RWPE2 (cell line): ENCODE data around the gene DIP2C.
"Not testable (repeated sequence)": the region's sequence is repeated elsewhere in the genome, so short reads cannot be mapped to it uniquely, and the experiment has no call there.

Experiments used
- ATAC-seq: fragments of 200-7000 bp; cut with Tn5 transposase; 3 replicates; pipeline ENCODE4 v1.9.1; 2021; ENCODE audit warnings: low read depth
- DNase-seq: peaks from one replicate; pipeline ENCODE4 v3.0.0-alpha.2; 2020; ENCODE audit warnings: low spot score
- H3K27ac ChIP-seq: fragments of 450-650 bp; 2 replicates; pipeline ENCODE4 v1.5.1; 2017; ENCODE audit warnings: mild to moderate bottlenecking; ENCODE audit not compliant: poor library complexity, severe bottlenecking
- H3K27me3 ChIP-seq: fragments of 250-450 bp; sonication (Bioruptor Pico); 2 replicates; pipeline ENCODE4 v1.5.1; 2021; ENCODE audit warnings: mild to moderate bottlenecking, moderate library complexity; ENCODE audit not compliant: insufficient read depth, poor library complexity, severe bottlenecking
- H3K36me3 ChIP-seq: fragments of 250-450 bp; sonication (Bioruptor Pico); 2 replicates; pipeline ENCODE4 v1.5.1; 2020; ENCODE audit warnings: low read depth, mild to moderate bottlenecking, moderate library complexity
- H3K4me1 ChIP-seq: fragments of 250-450 bp; sonication (Bioruptor Pico); 2 replicates; pipeline ENCODE4 v1.5.1; 2021; ENCODE audit warnings: mild to moderate bottlenecking, moderate library complexity; ENCODE audit not compliant: insufficient read depth, poor library complexity, severe bottlenecking
- H3K4me3 ChIP-seq: fragments of 250-450 bp; sonication (Bioruptor Pico); 2 replicates; pipeline ENCODE4 v1.5.1; 2021; ENCODE audit warnings: mild to moderate bottlenecking, moderate library complexity; ENCODE audit not compliant: severe bottlenecking
- H3K9me3 ChIP-seq: fragments of 250-450 bp; sonication (Bioruptor Pico); 2 replicates; pipeline ENCODE4 v1.5.1; 2021; ENCODE audit warnings: mild to moderate bottlenecking, moderate library complexity; ENCODE audit not compliant: severe bottlenecking
- TF ChIP-seq, protein P1 (sequence below): fragments of 450-650 bp; IDR thresholded peaks from one replicate; pipeline ENCODE4 v1.5.1; 2017; ENCODE audit warnings: mild to moderate bottlenecking, moderate library complexity; ENCODE audit not compliant: poor library complexity, severe bottlenecking

Gene DIP2C

DNA sequence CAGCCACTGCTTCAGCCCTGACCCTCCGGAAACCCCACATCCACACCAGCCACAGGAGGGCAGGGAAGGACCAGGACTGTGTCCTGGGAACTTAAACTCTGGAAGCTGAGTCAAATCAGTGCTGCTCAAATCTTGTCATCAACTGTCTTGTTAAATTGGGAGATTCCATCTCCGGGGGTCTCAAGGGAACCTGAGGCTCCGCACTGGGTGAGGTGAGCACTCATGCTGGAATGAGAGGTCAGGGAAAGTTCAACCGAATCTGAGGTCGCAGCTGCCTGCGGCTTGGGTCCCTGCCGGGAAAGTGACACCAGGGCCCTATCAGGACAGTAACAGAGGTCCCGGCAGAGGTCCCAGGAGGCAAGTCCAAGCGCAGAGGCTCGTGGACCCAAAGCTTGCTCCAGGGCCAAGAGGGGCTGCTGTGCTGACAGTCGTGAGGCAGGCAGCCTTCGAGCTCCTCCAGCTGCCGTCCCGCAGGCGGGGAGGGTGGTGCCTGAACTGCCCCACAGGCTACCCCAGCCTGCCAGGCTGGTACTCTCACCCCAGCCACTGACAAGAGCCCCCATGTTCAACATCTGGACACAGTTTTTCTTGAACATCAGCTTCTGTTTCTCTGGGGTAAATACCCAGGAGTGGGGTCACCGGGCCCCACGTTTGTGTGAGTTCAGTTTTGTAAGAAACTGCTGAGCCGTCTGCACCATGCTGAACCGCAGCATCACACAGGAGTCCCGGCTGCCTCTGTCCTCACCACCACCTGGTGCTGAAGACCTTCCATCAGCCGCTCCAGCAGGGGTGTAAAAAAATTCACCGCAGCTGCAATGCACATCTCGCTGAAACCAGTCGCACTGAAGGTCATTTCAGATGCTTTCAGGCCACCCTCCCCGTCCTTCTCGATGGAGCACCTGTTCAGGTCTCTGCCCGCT lies 101.0 kb downstream of the DIP2C start:
- no peak for ATAC-seq
- DNase-seq = no peak
- Histone ChIP-seq H3K4me3 (no peak overlapping the region), H3K9me3 (no peaks in the 10 kb centered on the region), H3K27me3 (no peaks in the 10 kb centered on the region), H3K4me1 (no peaks in the 10 kb centered on the region), H3K36me3 (no peaks in the 10 kb centered on the region), H3K27ac (no peak overlapping the region)
- TF ChIP-seq, protein P1, sequence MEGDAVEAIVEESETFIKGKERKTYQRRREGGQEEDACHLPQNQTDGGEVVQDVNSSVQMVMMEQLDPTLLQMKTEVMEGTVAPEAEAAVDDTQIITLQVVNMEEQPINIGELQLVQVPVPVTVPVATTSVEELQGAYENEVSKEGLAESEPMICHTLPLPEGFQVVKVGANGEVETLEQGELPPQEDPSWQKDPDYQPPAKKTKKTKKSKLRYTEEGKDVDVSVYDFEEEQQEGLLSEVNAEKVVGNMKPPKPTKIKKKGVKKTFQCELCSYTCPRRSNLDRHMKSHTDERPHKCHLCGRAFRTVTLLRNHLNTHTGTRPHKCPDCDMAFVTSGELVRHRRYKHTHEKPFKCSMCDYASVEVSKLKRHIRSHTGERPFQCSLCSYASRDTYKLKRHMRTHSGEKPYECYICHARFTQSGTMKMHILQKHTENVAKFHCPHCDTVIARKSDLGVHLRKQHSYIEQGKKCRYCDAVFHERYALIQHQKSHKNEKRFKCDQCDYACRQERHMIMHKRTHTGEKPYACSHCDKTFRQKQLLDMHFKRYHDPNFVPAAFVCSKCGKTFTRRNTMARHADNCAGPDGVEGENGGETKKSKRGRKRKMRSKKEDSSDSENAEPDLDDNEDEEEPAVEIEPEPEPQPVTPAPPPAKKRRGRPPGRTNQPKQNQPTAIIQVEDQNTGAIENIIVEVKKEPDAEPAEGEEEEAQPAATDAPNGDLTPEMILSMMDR = no peak

DNA sequence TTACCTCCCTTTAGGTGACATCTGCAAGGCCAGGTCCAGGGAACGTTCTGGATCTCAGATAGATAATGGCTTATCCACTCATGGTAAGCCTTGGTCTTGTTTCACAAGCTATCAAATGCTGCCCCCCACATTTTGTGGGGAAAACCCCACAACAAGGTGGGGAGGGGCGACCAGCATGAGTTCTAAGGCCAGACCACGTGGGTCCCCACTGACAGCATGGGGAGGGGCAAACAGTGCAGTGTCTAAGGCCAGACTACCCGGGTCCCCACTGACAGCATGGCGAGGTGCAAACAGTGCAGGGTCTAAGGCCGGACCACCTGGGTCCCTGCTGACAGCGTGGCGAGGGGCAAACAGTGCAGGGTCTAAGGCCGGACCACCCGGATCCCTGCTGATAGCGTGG lies 102.8 kb downstream of the DIP2C start:
- TF ChIP-seq, protein P1 = no peak

DNA sequence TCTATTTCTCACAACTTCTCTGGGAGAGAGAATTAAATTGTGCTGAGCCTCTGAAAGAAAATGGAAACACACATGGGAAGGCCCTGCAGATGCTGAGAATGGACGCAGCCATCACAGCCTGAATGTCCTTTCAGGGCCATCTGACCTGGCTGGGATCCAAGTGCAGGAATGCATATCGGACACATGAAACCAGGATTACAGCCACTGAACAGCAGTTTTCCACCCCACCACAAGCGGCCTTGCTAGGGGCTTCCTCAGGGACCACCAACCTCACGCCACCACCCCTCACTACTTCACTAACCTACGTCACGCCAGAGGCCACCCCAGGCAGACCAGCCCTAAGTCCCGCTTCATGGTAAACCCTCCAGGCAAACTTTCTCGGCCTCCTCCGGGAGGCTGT lies 103.3 kb downstream of the DIP2C start:
- Histone ChIP-seq H3K4me3 (no peak overlapping the region), H3K27me3 (no peaks in the 10 kb centered on the region), H3K4me1 (peaks cover 2% of the 10 kb centered on the region), H3K9me3 (no peaks in the 10 kb centered on the region), H3K36me3 (no peaks in the 10 kb centered on the region), H3K27ac (no peak overlapping the region)
- TF ChIP-seq, protein P1 = no peak
- ATAC-seq (no peak), DNase-seq (no peak)

More for the DNA sequence above, 102.8 kb downstream of the DIP2C start:
- H3K9me3 ChIP-seq = no peaks in the 10 kb centered on the region
- no peak overlapping the region for H3K4me3 ChIP-seq
- no peaks in the 10 kb centered on the region for H3K4me1 ChIP-seq
- no peaks in the 10 kb centered on the region for H3K27me3 ChIP-seq
- no peak overlapping the region for H3K27ac ChIP-seq
- H3K36me3 ChIP-seq = no peaks in the 10 kb centered on the region
- DNase-seq = no peak
- no peak for ATAC-seq

DNA sequence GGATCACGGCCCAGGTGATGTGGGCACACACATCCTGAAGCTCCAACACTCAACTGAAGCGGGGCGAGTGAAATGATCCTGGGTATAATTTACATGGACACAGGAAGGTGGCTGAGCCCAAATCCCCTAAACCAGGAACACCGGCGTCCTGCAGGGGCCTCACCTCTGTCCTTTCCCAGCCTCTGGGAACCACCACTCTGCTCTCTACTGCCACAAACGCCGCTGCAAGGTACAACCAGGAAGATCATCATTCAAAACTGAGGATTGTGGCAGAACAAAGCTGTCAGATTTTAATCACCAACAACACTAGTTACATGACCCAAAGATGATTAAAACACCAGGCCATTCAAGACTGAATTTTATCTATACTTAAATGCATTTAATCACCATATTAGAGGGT lies 104.0 kb downstream of the DIP2C start:
- H3K27ac ChIP-seq = no peak overlapping the region
- H3K36me3 ChIP-seq = no peaks in the 10 kb centered on the region
- no peaks in the 10 kb centered on the region for H3K9me3 ChIP-seq
- DNase-seq (peak; percentile 16), ATAC-seq (no peak)
- H3K4me3 ChIP-seq = no peak overlapping the region
- H3K27me3 ChIP-seq = no peaks in the 10 kb centered on the region
- TF ChIP-seq, protein P1 = no peak
- H3K4me1 ChIP-seq = peaks cover 5% of the 10 kb centered on the region

DNA sequence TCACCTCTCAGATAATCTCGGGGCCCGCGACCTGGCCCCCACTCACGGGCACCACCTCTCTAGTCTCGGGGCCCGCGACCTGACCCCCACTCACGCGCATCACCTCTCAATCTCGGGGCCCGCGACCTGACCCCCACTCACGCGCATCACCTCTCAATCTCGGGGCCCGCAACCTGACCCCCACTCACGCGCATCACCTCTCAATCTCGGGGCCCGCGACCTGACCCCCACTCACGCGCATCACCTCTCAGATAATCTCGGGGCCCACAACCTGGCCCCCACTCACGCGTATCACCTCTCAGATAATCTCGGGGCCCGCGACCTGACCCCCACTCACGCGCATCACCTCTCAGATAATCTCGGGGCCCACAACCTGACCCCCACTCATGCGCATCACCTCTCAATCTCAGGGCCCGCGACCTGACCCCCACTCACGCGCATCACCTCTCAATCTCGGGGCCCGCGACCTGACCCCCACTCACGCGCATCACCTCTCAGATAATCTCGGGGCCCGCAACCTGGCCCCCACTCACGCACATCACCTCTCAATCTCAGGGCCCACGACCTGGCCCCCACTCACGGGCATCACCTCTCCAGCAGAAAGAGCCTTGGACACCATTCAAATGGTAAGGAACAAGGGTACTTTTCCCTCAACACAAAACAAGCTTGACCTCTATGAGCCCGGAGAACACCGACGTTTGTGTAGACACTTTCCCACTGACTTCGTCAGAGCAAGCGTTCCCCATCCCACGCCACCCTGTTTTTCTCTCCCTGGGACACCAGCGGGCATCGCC lies 104.8 kb downstream of the DIP2C start:
- H3K27me3 ChIP-seq, H3K36me3 ChIP-seq, H3K9me3 ChIP-seq, ATAC-seq, H3K4me1 ChIP-seq, DNase-seq, H3K4me3 ChIP-seq, H3K27ac ChIP-seq: not testable (repeated sequence)
